Measurements from ENCODE around the gene PRAC2. TPM values are rescaled to one million over a fixed set of nuclear protein-coding genes. Genes with fewer than 3 reads are reported as not detected.

The PRAC2 gene
- total RNA-seq, 1 experiment from 2014 or later = 44.1 TPM

DNA sequence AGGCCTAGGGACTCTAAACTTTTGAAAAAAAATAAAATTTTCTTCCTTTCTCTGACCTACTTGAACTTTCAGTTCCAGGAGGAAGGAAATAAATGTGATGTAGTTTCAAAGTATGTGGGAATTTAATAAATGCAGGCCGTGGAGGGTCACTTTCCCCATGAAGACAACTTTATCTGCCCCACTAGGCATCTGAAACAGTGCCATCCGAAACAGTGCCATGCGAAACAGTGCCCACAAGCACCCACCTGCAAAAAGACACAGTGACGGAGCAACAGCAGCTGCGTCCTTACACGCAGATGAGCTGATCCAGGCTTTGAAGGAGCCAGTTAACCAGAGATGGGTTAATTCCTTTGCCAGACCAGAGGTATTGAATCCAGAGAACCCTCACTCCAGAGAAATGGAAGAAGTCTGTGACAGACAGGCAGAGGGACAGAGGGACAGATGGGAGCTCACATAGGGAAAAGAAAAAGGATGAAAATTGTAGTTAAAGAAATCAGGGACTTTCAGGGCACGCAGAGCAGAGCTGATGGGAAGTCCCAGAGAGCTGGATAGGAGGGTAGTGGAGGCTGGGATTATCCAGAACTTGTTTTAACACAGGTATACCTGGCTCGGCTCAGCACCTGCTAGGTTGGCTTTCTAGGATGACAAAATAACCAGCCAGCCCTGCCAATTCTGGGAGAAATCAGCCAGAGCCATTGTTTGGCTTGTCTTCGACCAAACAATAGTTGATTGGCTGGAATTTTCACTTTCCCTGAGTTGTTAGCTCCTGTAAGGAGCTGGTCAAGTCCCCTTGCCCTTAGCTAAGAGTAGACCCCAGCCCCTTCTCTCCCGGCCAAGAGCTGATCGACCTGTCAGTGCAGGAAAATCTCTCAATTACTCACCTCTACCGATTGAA is 22.6 kb downstream of the PRAC2 start:
- Histone ChIP-seq H4K20me1 (ENCODE audit: low read length) (no peaks in the 10 kb centered on the region), H3K27ac (ENCODE audit: low read length) (peak overlapping the region; percentile 74), H3K9ac (ENCODE audit: low read length) (peak overlapping the region; percentile 91), H3F3A (ENCODE audit: low read length, unreplicated experiment) (no peaks in the 10 kb centered on the region), H2AFZ (ENCODE audit: low read length) (peak overlapping the region; percentile 89), H3K9me3 (ENCODE audit: low read length) (no peaks in the 10 kb centered on the region), H3K36me3 (ENCODE audit: low read depth, low read length) (no peaks in the 10 kb centered on the region), H3K4me2 (ENCODE audit: low read length) (peak overlapping the region; percentile 91), H3K79me2 (ENCODE audit: low read length) (peaks cover 49% of the 10 kb centered on the region), H3K9me2 (replicated peaks; ENCODE audit: low read length) (no peaks in the 10 kb centered on the region), H3K4me1 (ENCODE audit: insufficient read depth, low read length) (peaks cover 38% of the 10 kb centered on the region), H3K4me3 (ENCODE audit: low read length) (peak overlapping the region; percentile 78), H3K27me3 (ENCODE audit: low read length) (no peaks in the 10 kb centered on the region)
- BruUV-seq (replicated peaks) = no TSS peak
- peak; percentile 74 for DNase-seq
- ChIA-PET CTCF (interaction anchor here (0.6 to 1.8 kb wide), 7 partner anchors 8 to 143 kb away, joined by 3 to 10 read pairs (median 4); partner anchors contain the start of gene HOXB13), POLR2A (ENCODE audit: unreplicated experiment) (interaction anchor here (0.6 to 2.0 kb wide), 3 partner anchors 10 to 17 kb away, joined by 4 to 26 read pairs (median 6); partner anchors contain the start of gene HOXB13)
- TF ChIP-seq CTCF (conservative IDR thresholded peaks at IDR 0.05; ENCODE audit: low read depth, low read length) = no peak
- TF ChIP-seq EZH2phosphoT487 (IDR thresholded peaks at IDR 0.05; ENCODE audit: borderline replicate concordance, low read length) = no peak
- no peak for TF ChIP-seq EZH2 (IDR thresholded peaks at IDR 0.05; ENCODE audit: low read length, unreplicated experiment)
- ATAC-seq = peak; percentile 16
- intact Hi-C loops (cut with micrococcal nuclease) = loop anchor here (1.0 to 2.0 kb wide), 4 partner anchors 7 to 46 kb away; no protein-coding TSS in a partner anchor

- TF ChIP-seq CTCF (conservative IDR thresholded peaks at IDR 0.05; ENCODE audit: low read depth, low read length) (no peak), EZH2phosphoT487 (IDR thresholded peaks at IDR 0.05; ENCODE audit: borderline replicate concordance, low read length) (no peak), EZH2 (IDR thresholded peaks at IDR 0.05; ENCODE audit: low read length, unreplicated experiment) (no peak)
- intact Hi-C loops (cut with micrococcal nuclease) = loop anchor here (1.0 to 2.0 kb wide), 4 partner anchors 9 to 44 kb away; no protein-coding TSS in a partner anchor
- H3K9me2 ChIP-seq (replicated peaks; ENCODE audit: low read length) = no peaks in the 10 kb centered on the region
- H3K27ac ChIP-seq (ENCODE audit: low read length) = peak overlapping the region; percentile 74
- H3K9me3 ChIP-seq (ENCODE audit: low read length) = no peaks in the 10 kb centered on the region
- ChIA-PET CTCF (interaction anchor here (1.2 to 1.8 kb wide), 3 partner anchors 9 to 44 kb away, joined by 3 to 10 read pairs (median 4); no protein-coding TSS in a partner anchor), POLR2A (ENCODE audit: unreplicated experiment) (interaction anchor here (0.6 to 0.7 kb wide), 2 partner anchors 9 to 19 kb away, joined by 4 to 6 read pairs; partner anchors contain the start of gene HOXB13)
- peak; percentile 40 for DNase-seq
- H3K4me2 ChIP-seq (ENCODE audit: low read length) = peak overlapping the region; percentile 91
- H3K27me3 ChIP-seq (ENCODE audit: low read length) = no peaks in the 10 kb centered on the region
- H3K4me1 ChIP-seq (ENCODE audit: insufficient read depth, low read length) = peaks cover 50% of the 10 kb centered on the region
- peaks cover 38% of the 10 kb centered on the region for H3K79me2 ChIP-seq (ENCODE audit: low read length)
- BruUV-seq (replicated peaks) = no TSS peak
- peak; percentile 5 for ATAC-seq
- H3K9ac ChIP-seq (ENCODE audit: low read length) = peak overlapping the region; percentile 91
- H4K20me1 ChIP-seq (ENCODE audit: low read length) = no peaks in the 10 kb centered on the region
- no peaks in the 10 kb centered on the region for H3F3A ChIP-seq (ENCODE audit: low read length, unreplicated experiment)
- no peaks in the 10 kb centered on the region for H3K36me3 ChIP-seq (ENCODE audit: low read depth, low read length)
- H2AFZ ChIP-seq (ENCODE audit: low read length) = peak overlapping the region; percentile 89
- H3K4me3 ChIP-seq (ENCODE audit: low read length) = peak overlapping the region; percentile 78
These were observed 24.0 kb downstream of the PRAC2 start for GRCh38 chr17:48746916-48747444.
